Fibroblast of lung (primary cell): ENCODE measurements around the gene OR10J1.
"Not testable (repeated sequence)": the region's sequence is repeated elsewhere in the genome, so short reads cannot be mapped to it uniquely, and the experiment has no call there.

ENCODE experiments used
- CTCF ChIP-seq, 2 donors: IDR thresholded peaks in 1 of 2; conservative IDR thresholded peaks in 1 of 2; 1 replicate in 1 of 2; 2 replicates in 1 of 2; pipeline ENCODE4 v1.5.1; 2011 to 2012; ENCODE audit warnings: low read length in 2 of 2, control low read depth in 1 of 2, inconsistent platforms in 1 of 2, low read depth in 1 of 2, mild to moderate bottlenecking in 1 of 2
- EZH2 ChIP-seq: IDR thresholded peaks from 2 replicates; pipeline ENCODE4 v1.5.1; 2012; ENCODE audit warnings: low read length, control low read depth, mild to moderate bottlenecking; ENCODE audit errors: missing control alignments

GRCh38 chr1:159449605-159450004, 10.1 kb downstream of the OR10J1 start:
- TF ChIP-seq CTCF (conservative IDR thresholded peaks at IDR 0.05 in 1 of 2, IDR thresholded peaks at IDR 0.05 in 1 of 2; ENCODE audit: low read depth in 1 of 2, low read length in 2 of 2); EZH2: not testable (repeated sequence)
